Measurements from ENCODE around the gene MELTF. TPM values are rescaled to one million over a fixed set of nuclear protein-coding genes. Genes with fewer than 3 reads are reported as not detected.

Gene MELTF
- total and polyA plus RNA-seq, 2 of the 13 experiments (the other 11 are each of a cell fraction or from before 2014, with no cell fraction given) = 3.2 to 7.5 TPM

DNA sequence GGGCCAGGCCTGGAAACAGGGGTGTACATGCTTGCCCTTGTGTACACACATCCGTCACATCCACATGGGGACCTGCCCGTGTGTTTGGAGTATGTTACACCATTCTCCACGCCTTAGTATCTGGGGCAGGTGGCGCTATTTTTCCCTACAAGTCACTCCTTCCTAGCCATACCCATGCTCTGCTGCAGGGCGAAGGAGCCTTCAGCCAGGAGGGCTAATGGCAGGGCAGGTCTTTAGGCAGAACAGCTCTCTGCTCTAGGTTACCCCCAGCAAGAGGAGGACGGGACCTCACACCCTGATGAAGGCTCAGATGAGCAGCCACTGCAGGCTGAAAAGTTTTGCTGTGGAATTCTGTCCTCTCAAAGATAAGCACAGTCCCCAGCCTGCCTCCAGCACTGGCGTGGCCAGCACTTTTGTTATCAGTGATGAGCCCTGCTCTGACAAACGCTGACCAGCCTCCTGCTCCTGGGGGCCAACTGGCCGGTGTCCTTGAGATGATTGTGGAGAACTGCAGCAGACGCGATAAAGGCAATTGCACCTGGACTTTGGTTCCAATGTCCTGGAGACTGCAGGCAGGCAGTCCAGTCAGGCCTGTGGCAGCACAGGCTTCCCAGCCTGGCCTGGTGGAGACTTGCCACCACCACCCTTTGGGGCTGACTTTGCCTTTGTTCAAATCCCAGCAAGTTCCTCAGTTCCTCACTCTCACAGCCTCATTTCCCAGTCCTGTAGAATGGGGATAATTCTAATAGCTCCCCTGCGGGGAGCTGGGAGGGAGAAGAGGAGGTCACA lies 41.2 kb downstream of the MELTF start (continued):
- TF ChIP-seq HOXA7 (CRISPR knock-in tag; IDR thresholded peaks at IDR 0.05) (no peak), ZNF720 (CRISPR knock-in tag; IDR thresholded peaks at IDR 0.05) (no peak), ZNF263 (CRISPR knock-in tag; IDR thresholded peaks at IDR 0.05) (0 out of 2 replicates have a peak, but pooled peaks have one; percentile 23), MED1 (CRISPR knock-in tag; IDR thresholded peaks at IDR 0.05) (peak; percentile 75), TEAD2 (CRISPR knock-in tag; IDR thresholded peaks at IDR 0.05) (no peak), YEATS4 (CRISPR knock-in tag; IDR thresholded peaks at IDR 0.05; ENCODE audit: borderline replicate concordance) (peak; percentile 68; the same call in 1 of the 2 replicates), KDM4B (CRISPR knock-in tag; IDR thresholded peaks at IDR 0.05) (peak; percentile 13; the same call in 1 of the 2 replicates), SIX4 (CRISPR knock-in tag; IDR thresholded peaks at IDR 0.05) (no peak), CREB1 (IDR thresholded peaks at IDR 0.05) (no peak), CREB1 (CRISPR knock-in tag; IDR thresholded peaks at IDR 0.05) (peak; percentile 30; the same call in 1 of the 2 replicates), ZNF709 (CRISPR knock-in tag; IDR thresholded peaks at IDR 0.05) (peak; percentile 63; the same call in 1 of the 2 replicates), RORA (CRISPR knock-in tag; IDR thresholded peaks at IDR 0.05) (no peak), ZNF746 (CRISPR knock-in tag; IDR thresholded peaks at IDR 0.05) (no peak; the same call in 1 of the 2 replicates), ZNF160 (CRISPR knock-in tag; IDR thresholded peaks at IDR 0.05) (0 out of 2 replicates have a peak, but pooled peaks have one; percentile 26), ZNF605 (CRISPR knock-in tag; IDR thresholded peaks at IDR 0.05) (peak; percentile 71; the same call in 1 of the 2 replicates), PATZ1 (CRISPR knock-in tag; IDR thresholded peaks at IDR 0.05) (peak; percentile 81), ZBTB1 (CRISPR knock-in tag; IDR thresholded peaks at IDR 0.05; ENCODE audit: borderline replicate concordance) (no peak)
- TF ChIP-seq, protein P1, sequence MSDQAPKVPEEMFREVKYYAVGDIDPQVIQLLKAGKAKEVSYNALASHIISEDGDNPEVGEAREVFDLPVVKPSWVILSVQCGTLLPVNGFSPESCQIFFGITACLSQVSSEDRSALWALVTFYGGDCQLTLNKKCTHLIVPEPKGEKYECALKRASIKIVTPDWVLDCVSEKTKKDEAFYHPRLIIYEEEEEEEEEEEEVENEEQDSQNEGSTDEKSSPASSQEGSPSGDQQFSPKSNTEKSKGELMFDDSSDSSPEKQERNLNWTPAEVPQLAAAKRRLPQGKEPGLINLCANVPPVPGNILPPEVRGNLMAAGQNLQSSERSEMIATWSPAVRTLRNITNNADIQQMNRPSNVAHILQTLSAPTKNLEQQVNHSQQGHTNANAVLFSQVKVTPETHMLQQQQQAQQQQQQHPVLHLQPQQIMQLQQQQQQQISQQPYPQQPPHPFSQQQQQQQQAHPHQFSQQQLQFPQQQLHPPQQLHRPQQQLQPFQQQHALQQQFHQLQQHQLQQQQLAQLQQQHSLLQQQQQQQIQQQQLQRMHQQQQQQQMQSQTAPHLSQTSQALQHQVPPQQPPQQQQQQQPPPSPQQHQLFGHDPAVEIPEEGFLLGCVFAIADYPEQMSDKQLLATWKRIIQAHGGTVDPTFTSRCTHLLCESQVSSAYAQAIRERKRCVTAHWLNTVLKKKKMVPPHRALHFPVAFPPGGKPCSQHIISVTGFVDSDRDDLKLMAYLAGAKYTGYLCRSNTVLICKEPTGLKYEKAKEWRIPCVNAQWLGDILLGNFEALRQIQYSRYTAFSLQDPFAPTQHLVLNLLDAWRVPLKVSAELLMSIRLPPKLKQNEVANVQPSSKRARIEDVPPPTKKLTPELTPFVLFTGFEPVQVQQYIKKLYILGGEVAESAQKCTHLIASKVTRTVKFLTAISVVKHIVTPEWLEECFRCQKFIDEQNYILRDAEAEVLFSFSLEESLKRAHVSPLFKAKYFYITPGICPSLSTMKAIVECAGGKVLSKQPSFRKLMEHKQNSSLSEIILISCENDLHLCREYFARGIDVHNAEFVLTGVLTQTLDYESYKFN (CRISPR knock-in tag; conservative IDR thresholded peaks at IDR 0.05) = peak; percentile 91
- TF ChIP-seq, protein P2, sequence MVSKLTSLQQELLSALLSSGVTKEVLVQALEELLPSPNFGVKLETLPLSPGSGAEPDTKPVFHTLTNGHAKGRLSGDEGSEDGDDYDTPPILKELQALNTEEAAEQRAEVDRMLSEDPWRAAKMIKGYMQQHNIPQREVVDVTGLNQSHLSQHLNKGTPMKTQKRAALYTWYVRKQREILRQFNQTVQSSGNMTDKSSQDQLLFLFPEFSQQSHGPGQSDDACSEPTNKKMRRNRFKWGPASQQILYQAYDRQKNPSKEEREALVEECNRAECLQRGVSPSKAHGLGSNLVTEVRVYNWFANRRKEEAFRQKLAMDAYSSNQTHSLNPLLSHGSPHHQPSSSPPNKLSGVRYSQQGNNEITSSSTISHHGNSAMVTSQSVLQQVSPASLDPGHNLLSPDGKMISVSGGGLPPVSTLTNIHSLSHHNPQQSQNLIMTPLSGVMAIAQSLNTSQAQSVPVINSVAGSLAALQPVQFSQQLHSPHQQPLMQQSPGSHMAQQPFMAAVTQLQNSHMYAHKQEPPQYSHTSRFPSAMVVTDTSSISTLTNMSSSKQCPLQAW (CRISPR knock-in tag; IDR thresholded peaks at IDR 0.05) = 0 out of 2 replicates have a peak, but pooled peaks have one; percentile 61

All from HepG2 (cell line).